MCF 10A (cell line): ENCODE data around the gene ZNF70. TPM values are rescaled to one million over a fixed set of nuclear protein-coding genes. Genes with fewer than 3 reads are reported as not detected.

Experiments used
- BruUV-seq: library from RNA; stranded (reverse); fragments of 400-500 nt; replicated peaks from 2 replicates; lab custom pipeline; 2021; lab: Mats Ljungman, UMichigan
- CTCF ChIA-PET: fragments of 300-600 bp; sonication (Branson Sonifier 250); formaldehyde crosslinking; extraction: SDS; loops from one replicate; lab custom pipeline; 2021; ENCODE audit warnings: antibody characterized with exemption, inconsistent platforms; lab: Yijun Ruan, JAX
- POLR2A ChIA-PET: fragments of 300-600, 350-650 bp; sonication (Branson Sonifier 250); formaldehyde crosslinking; extraction: SDS; loops from one replicate; lab custom pipeline; 2020; ENCODE audit warnings: antibody characterized with exemption, inconsistent platforms; lab: Yijun Ruan, JAX
- DNase-seq: peaks from one replicate; pipeline ENCODE4 v3.0.0-alpha.2; 2018; ENCODE audit not compliant: unreplicated experiment
- H3K27ac Mint-ChIP-seq: one replicate; pipeline ENCODE4 v1.8.0; 2022; ENCODE audit warnings: mild to moderate bottlenecking, low read depth, mixed read lengths; ENCODE audit not compliant: unreplicated experiment
- H3K27me3 Mint-ChIP-seq: one replicate; pipeline ENCODE4 v1.8.0; 2022; ENCODE audit warnings: mixed read lengths; ENCODE audit not compliant: insufficient read depth, unreplicated experiment
- H3K36me3 Mint-ChIP-seq: one replicate; pipeline ENCODE4 v1.8.0; 2022; ENCODE audit warnings: mild to moderate bottlenecking, moderate library complexity, mixed read lengths; ENCODE audit not compliant: insufficient read depth, unreplicated experiment
- H3K4me1 Mint-ChIP-seq: one replicate; pipeline ENCODE4 v1.8.0; 2022; ENCODE audit warnings: mixed read lengths; ENCODE audit not compliant: insufficient read depth, unreplicated experiment
- H3K4me3 Mint-ChIP-seq: one replicate; pipeline ENCODE4 v1.8.0; 2022; ENCODE audit warnings: mild to moderate bottlenecking, moderate library complexity, mixed read lengths; ENCODE audit not compliant: unreplicated experiment
- H3K9me3 Mint-ChIP-seq: one replicate; pipeline ENCODE4 v1.8.0; 2022; ENCODE audit warnings: mixed read lengths; ENCODE audit not compliant: unreplicated experiment
- CTCF ChIP-seq: fragments of 200-600 bp; IDR thresholded peaks from one replicate; pipeline ENCODE4 v1.8.0; 2022; ENCODE audit warnings: antibody characterized with exemption, mild to moderate bottlenecking; ENCODE audit not compliant: unreplicated experiment
- intact Hi-C: fragments of 100-400 bp; cut with micrococcal nuclease; formaldehyde crosslinking; loops from 2 replicates; pipeline ENCODE4 v1.14.1; 2022
- total RNA-seq: library from RNA; stranded (reverse); gene quantifications from 2 replicates; pipeline ENCODE4 v1.2.3, GENCODE V29; 2022

ZNF70 gene
- total RNA-seq, 1 experiment from 2014 or later = 3.3 TPM

- Mint-ChIP-seq H3K27me3 (no peaks in the 10 kb centered on the region), H3K9me3 (no peaks in the 10 kb centered on the region), H3K4me3 (no peak overlapping the region), H3K27ac (no peak overlapping the region), H3K36me3 (no peaks in the 10 kb centered on the region), H3K4me1 (peaks cover under 1% of the 10 kb centered on the region)
- ChIA-PET CTCF (interaction anchor here (0.6 to 2.1 kb wide), 4 partner anchors 11 to 696 kb away, joined by 3 to 12 read pairs (median 4); no protein-coding TSS in a partner anchor), POLR2A (interaction anchor here (0.7 kb wide), 1 partner anchor 22 kb away, joined by 3 read pairs; no protein-coding TSS in a partner anchor)
- TF ChIP-seq CTCF = no peak
- BruUV-seq = no TSS peak
- no peak for DNase-seq
- intact Hi-C loops = no loop called here
Measured at GRCh38 chr22:23760056-23760455, 9.1 kb upstream of the ZNF70 start.

- ChIA-PET POLR2A (interaction anchor here (0.7 kb wide), 1 partner anchor 22 kb away, joined by 3 read pairs; no protein-coding TSS in a partner anchor), CTCF (interaction anchor here (0.6 to 2.1 kb wide), 6 partner anchors 13 to 1564 kb away, joined by 3 to 12 read pairs (median 3); no protein-coding TSS in a partner anchor)
- no TSS peak for BruUV-seq
- Mint-ChIP-seq H3K9me3 (no peaks in the 10 kb centered on the region), H3K36me3 (no peaks in the 10 kb centered on the region), H3K27me3 (no peaks in the 10 kb centered on the region), H3K27ac (no peak overlapping the region), H3K4me1 (no peaks in the 10 kb centered on the region), H3K4me3 (no peak overlapping the region)
- DNase-seq = no peak
- no peak for TF ChIP-seq CTCF
- intact Hi-C loops = no loop called here
Measured at GRCh38 chr22:23759566-23759965, 8.7 kb upstream of the ZNF70 start.

GRCh38 chr22:23756891-23757290, 6.0 kb upstream of the ZNF70 start:
- no peak for DNase-seq
- no peak for TF ChIP-seq CTCF
- Mint-ChIP-seq H3K27me3 (no peaks in the 10 kb centered on the region), H3K27ac (no peak overlapping the region), H3K4me3 (no peak overlapping the region), H3K4me1 (no peaks in the 10 kb centered on the region), H3K9me3 (no peaks in the 10 kb centered on the region), H3K36me3 (no peaks in the 10 kb centered on the region)
- ChIA-PET CTCF (no interaction called here), POLR2A (no interaction called here)
- intact Hi-C loops = no loop called here
- no TSS peak for BruUV-seq

- Mint-ChIP-seq H3K36me3 (no peaks in the 10 kb centered on the region), H3K27ac (no peak overlapping the region), H3K4me3 (no peak overlapping the region), H3K4me1 (no peaks in the 10 kb centered on the region), H3K9me3 (no peaks in the 10 kb centered on the region), H3K27me3 (no peaks in the 10 kb centered on the region)
- CTCF ChIA-PET = interaction anchor here (1.6 to 1.8 kb wide), 2 partner anchors 12 to 94 kb away, joined by 4 to 6 read pairs; partner anchors contain the start of gene CHCHD10
- POLR2A ChIA-PET = interaction anchor here (1.1 kb wide), 1 partner anchor 102 kb away, joined by 3 read pairs; the partner anchor contains the start of gene SLC2A11
- intact Hi-C loops = no loop called here
- no TSS peak for BruUV-seq
- no peak for TF ChIP-seq CTCF
- no peak for DNase-seq
Measured at GRCh38 chr22:23755711-23756110, 4.8 kb upstream of the ZNF70 start.
